Right forelimb (tissue), 1 donor: ENCODE results near the gene ALKBH8.
A peak's percentile ranks its signal among the peaks of the same experiment; 100 is the strongest.
"Not testable (repeated sequence)": the region's sequence is repeated elsewhere in the genome, so short reads cannot be mapped to it uniquely, and the experiment has no call there.

ENCODE experiments used
- DNase-seq: peaks from one replicate; pipeline ENCODE4 v3.0.0-alpha.2; 2018

The ALKBH8 gene

GRCh38 chr11:107565219-107565937 lies at the start of gene ALKBH8:
Gene ALKBH8 (minus strand): TSS chr11:107565735. CDS start chr11:107560893, 4,842 bp downstream.
- peak; percentile 88 for DNase-seq

GRCh38 chr11:107612445-107612844 lies 46.9 kb upstream of the ALKBH8 start:
- DNase-seq, result no peak

GRCh38 chr11:107609400-107610218 lies 44.1 kb upstream of the ALKBH8 start:
- DNase-seq, result no peak

GRCh38 chr11:107608809-107609208 lies 43.3 kb upstream of the ALKBH8 start:
- no peak for DNase-seq

- DNase-seq, result no peak
Observed at GRCh38 chr11:107606141-107606540, 40.6 kb upstream of the ALKBH8 start.

GRCh38 chr11:107605061-107606006 lies 39.8 kb upstream of the ALKBH8 start:
- DNase-seq, result no peak

GRCh38 chr11:107598225-107599139 lies 32.9 kb upstream of the ALKBH8 start:
- DNase-seq, result no peak

- DNase-seq, result no peak
Observed at GRCh38 chr11:107594736-107595135, 29.2 kb upstream of the ALKBH8 start.

- no peak for DNase-seq
Observed at GRCh38 chr11:107593951-107594350, 28.4 kb upstream of the ALKBH8 start.

GRCh38 chr11:107592813-107593212 lies 27.3 kb upstream of the ALKBH8 start:
- DNase-seq, result no peak

- DNase-seq, result no peak
Observed at GRCh38 chr11:107592231-107592590, 26.7 kb upstream of the ALKBH8 start.

GRCh38 chr11:107591378-107592230 lies 26.1 kb upstream of the ALKBH8 start:
- peak; percentile 61 for DNase-seq

GRCh38 chr11:107590460-107591377 lies 25.2 kb upstream of the ALKBH8 start, which contains the start of gene ELMOD1:
Gene ELMOD1 (plus strand): TSS chr11:107591147. CDS start chr11:107618190, 27,043 bp downstream.
- DNase-seq, result peak; percentile 75

- no peak for DNase-seq
Observed at GRCh38 chr11:107587306-107587979, 21.9 kb upstream of the ALKBH8 start.

GRCh38 chr11:107583629-107584195 lies 18.2 kb upstream of the ALKBH8 start:
- no peak for DNase-seq

- DNase-seq, result no peak
Observed at GRCh38 chr11:107581147-107581546, 15.6 kb upstream of the ALKBH8 start.

GRCh38 chr11:107579169-107579568 lies 13.6 kb upstream of the ALKBH8 start:
- not testable (repeated sequence) for DNase-seq

- no peak for DNase-seq
Observed at GRCh38 chr11:107577346-107577711, 11.8 kb upstream of the ALKBH8 start.
